PC-3 (cell line): ENCODE measurements around the gene TRIM21.
"Not testable (repeated sequence)": the region's sequence is repeated elsewhere in the genome, so short reads cannot be mapped to it uniquely, and the experiment has no call there.

Source experiments
- CTCF ChIP-seq: fragments of 300-600 bp; sonication (generic); conservative IDR thresholded peaks from 2 replicates; pipeline ENCODE4 v1.5.1; 2017; ENCODE audit warnings: antibody characterized with exemption, low read depth, mild to moderate bottlenecking, low read length
- EZH2 ChIP-seq: fragments of 300-600 bp; sonication (generic); IDR thresholded peaks from one replicate; pipeline ENCODE4 v1.6.1; 2017; ENCODE audit warnings: antibody characterized with exemption, mild to moderate bottlenecking, low read length; ENCODE audit not compliant: unreplicated experiment
- EZH2phosphoT487 ChIP-seq: fragments of 300-600 bp; sonication (generic); IDR thresholded peaks from 2 replicates; pipeline ENCODE4 v1.6.1; 2018; ENCODE audit warnings: mild to moderate bottlenecking, antibody characterized with exemption, low read length, borderline replicate concordance

- not testable (repeated sequence) for TF ChIP-seq EZH2, CTCF, EZH2phosphoT487
Measured at GRCh38 chr11:4348142-4348541, 45.4 kb downstream of the TRIM21 start.
